Measurements from ENCODE around the gene ENOX1. TPM values are rescaled to one million over a fixed set of nuclear protein-coding genes. Genes with fewer than 3 reads are reported as not detected.
"Not testable (repeated sequence)": the region's sequence is repeated elsewhere in the genome, so short reads cannot be mapped to it uniquely, and the experiment has no call there.

ENOX1 gene
- total RNA-seq (1 to 10 TPM in 3 of 4 donors, under 1 TPM in 1; 0.34 to 7.1 (median 2.1) TPM), polyA plus RNA-seq (1 to 10 TPM in 1 of 3 donors, under 1 TPM in 2; 0.38 to 1.3 (median 0.88) TPM)
- long read RNA-seq, donor 1, partial matches to known transcripts: 1 of 5 reads
- long read RNA-seq, donor 1, other reads (novel, unspliced or antisense): 4 of 5 reads
- long read RNA-seq, donor 2, partial matches to known transcripts: 1 of 6 reads
- long read RNA-seq, donor 2, other reads (novel, unspliced or antisense): 5 of 6 reads

- WGBS, 3 donors: 0 to 2% (median 0%) methylated on average over 59 to 93 of the region's 93 CpGs
- ATAC-seq: peak; percentile 71 to 83 (median 75)
- TF ChIP-seq CTCF (IDR thresholded peaks at IDR 0.05): peak; percentile 24
- DNase-seq: peak; percentile 62 to 80
- no peaks in the 10 kb centered on the region for H3K9me3 ChIP-seq
- peaks cover 8% of the 10 kb centered on the region for H3K4me1 ChIP-seq
- intact Hi-C loops (cut with DNase I): loop anchor here in 1 of 2 donors (5.0 kb wide), 1 partner anchor 480 kb away; no protein-coding TSS in a partner anchor
- no peaks in the 10 kb centered on the region for H3K27me3 ChIP-seq (ENCODE audit: insufficient read depth in 3 of 3, low read length in 2 of 3)
- H3K4me3 ChIP-seq: peak within 1 kb of the TSS; percentile 78
- no peaks in the 10 kb centered on the region for H3K36me3 ChIP-seq (ENCODE audit: insufficient read depth in 1 of 2, low read depth in 1 of 2)
- H3K27ac ChIP-seq: peak within 1 kb of the TSS; percentile 70
These were observed at the start of gene ENOX1 for GRCh38 chr13:43786766-43787517. TSS of gene ENOX1 (minus strand) at chr13:43786972.

GRCh38 chr13:43835701-43836100 lies 48.9 kb upstream of the ENOX1 start:
- Histone ChIP-seq H3K36me3 (ENCODE audit: insufficient read depth in 1 of 2, low read depth in 1 of 2) (no peaks in the 10 kb centered on the region), H3K27me3 (ENCODE audit: insufficient read depth in 3 of 3, low read length in 2 of 3) (no peaks in the 10 kb centered on the region), H3K4me1 (no peaks in the 10 kb centered on the region), H3K9me3 (no peaks in the 10 kb centered on the region), H3K27ac (no peak overlapping the region), H3K4me3 (no peak overlapping the region)
- DNase-seq: no peak
- WGBS, 3 donors: 72 to 91% (median 90%) methylated on average over 2 of the region's 2 CpGs
- intact Hi-C loops (cut with DNase I): loop anchor here in 1 of 2 donors (5.0 kb wide), 1 partner anchor 97 kb away; no protein-coding TSS in a partner anchor
- no peak for ATAC-seq
- no peak for TF ChIP-seq CTCF (IDR thresholded peaks at IDR 0.05)

GRCh38 chr13:43831088-43831487 lies 44.3 kb upstream of the ENOX1 start:
- H3K36me3 ChIP-seq (ENCODE audit: insufficient read depth in 1 of 2, low read depth in 1 of 2): no peaks in the 10 kb centered on the region
- no peak overlapping the region for H3K4me3 ChIP-seq
- no peak for ATAC-seq
- no peak for TF ChIP-seq CTCF (IDR thresholded peaks at IDR 0.05)
- H3K4me1 ChIP-seq: no peaks in the 10 kb centered on the region
- H3K27me3 ChIP-seq (ENCODE audit: insufficient read depth in 3 of 3, low read length in 2 of 3): no peaks in the 10 kb centered on the region
- H3K27ac ChIP-seq: no peak overlapping the region
- no peaks in the 10 kb centered on the region for H3K9me3 ChIP-seq
- 59 to 67% (median 64%) methylated on average over 2 of the region's 2 CpGs for WGBS, 3 donors
- DNase-seq: no peak
- intact Hi-C loops (cut with DNase I): no loop called here

GRCh38 chr13:43830497-43830881 lies 43.7 kb upstream of the ENOX1 start:
- Histone ChIP-seq H3K4me1 (no peaks in the 10 kb centered on the region), H3K27me3 (ENCODE audit: insufficient read depth in 3 of 3, low read length in 2 of 3) (no peaks in the 10 kb centered on the region), H3K9me3 (no peaks in the 10 kb centered on the region), H3K27ac (no peak overlapping the region), H3K4me3 (no peak overlapping the region), H3K36me3 (ENCODE audit: insufficient read depth in 1 of 2, low read depth in 1 of 2) (no peaks in the 10 kb centered on the region)
- DNase-seq (no peak), ATAC-seq (peak in 3 of 4 donors; percentile 30 to 46 (median 43))
- 49 to 62% (median 57%) methylated on average over 5 of the region's 5 CpGs for WGBS, 3 donors
- intact Hi-C loops (cut with DNase I): no loop called here
- no peak for TF ChIP-seq CTCF (IDR thresholded peaks at IDR 0.05)

- H3K9me3 ChIP-seq; H3K4me3 ChIP-seq; DNase-seq; H3K27ac ChIP-seq; ATAC-seq; H3K4me1 ChIP-seq; H3K36me3 ChIP-seq (ENCODE audit: insufficient read depth in 1 of 2, low read depth in 1 of 2); H3K27me3 ChIP-seq (ENCODE audit: insufficient read depth in 3 of 3, low read length in 2 of 3): not testable (repeated sequence)
- 84 to 87% (median 85%) methylated on average over 1 of the region's 1 CpG for WGBS, 3 donors
- intact Hi-C loops (cut with DNase I): loop anchor here in 1 of 2 donors (5.0 kb wide), 1 partner anchor 962 kb away; no protein-coding TSS in a partner anchor
These were observed 37.9 kb upstream of the ENOX1 start for GRCh38 chr13:43824656-43825055.
